Measurements from ENCODE around the gene CPM. TPM values are rescaled to one million over a fixed set of nuclear protein-coding genes. Genes with fewer than 3 reads are reported as not detected.
"Not testable (repeated sequence)": the region's sequence is repeated elsewhere in the genome, so short reads cannot be mapped to it uniquely, and the experiment has no call there.

The CPM gene
- total RNA-seq, 1 experiment from 2014 or later = 3.1 TPM

DNA sequence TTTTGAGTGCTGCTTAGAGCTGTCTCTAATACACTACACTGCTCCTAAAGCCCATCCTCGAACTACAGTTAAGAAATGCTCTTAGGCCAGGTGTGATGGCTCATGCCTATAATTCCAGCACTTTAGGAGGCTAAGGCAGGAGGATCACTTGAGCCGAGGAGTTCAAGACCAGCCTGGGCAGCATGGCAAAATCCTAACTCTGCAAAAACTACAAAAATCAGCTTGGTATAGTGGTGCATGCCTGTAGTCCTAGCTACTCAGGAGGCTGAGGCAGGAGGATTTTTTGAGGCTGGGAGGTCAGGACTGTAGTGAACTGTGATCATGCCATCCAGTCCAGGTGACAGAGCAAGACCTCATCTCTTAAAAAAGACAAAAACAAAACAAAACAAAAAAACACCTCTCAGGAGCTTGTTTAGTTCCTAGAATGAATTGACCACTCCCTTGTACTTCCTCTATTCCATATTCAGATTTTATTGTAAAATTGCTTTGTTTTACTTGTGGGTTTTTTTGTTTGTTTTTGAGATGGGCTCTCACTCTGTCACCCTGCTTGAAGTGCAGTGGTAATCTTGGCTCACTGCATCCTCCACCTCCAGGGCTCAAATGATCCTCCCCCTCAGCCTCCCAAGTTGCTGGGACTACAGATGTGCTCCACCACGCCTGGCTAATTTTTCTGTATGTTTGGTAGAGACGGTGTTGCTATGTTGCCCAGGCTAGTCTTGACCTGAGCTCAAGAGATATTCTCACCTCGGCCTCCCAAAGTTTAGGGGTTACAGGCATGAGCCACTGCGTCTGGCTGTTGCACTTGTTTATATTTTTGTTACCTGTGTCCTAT lies 111.4 kb downstream of the CPM start:
- Histone ChIP-seq H3F3A (ENCODE audit: low read length, unreplicated experiment) (no peaks in the 10 kb centered on the region), H3K9me3 (ENCODE audit: low read length) (no peaks in the 10 kb centered on the region), H3K4me2 (ENCODE audit: low read length) (no peak overlapping the region), H3K79me2 (ENCODE audit: low read length) (no peaks in the 10 kb centered on the region; the same call in 1 of the 2 replicates), H3K9ac (ENCODE audit: low read length) (no peak overlapping the region), H4K20me1 (ENCODE audit: low read length) (no peaks in the 10 kb centered on the region), H3K9me2 (replicated peaks; ENCODE audit: low read length) (no peaks in the 10 kb centered on the region), H3K4me1 (ENCODE audit: insufficient read depth, low read length) (peaks cover under 1% of the 10 kb centered on the region), H3K4me3 (ENCODE audit: low read length) (no peak overlapping the region), H3K36me3 (ENCODE audit: low read depth, low read length) (peaks cover 63% of the 10 kb centered on the region), H3K27me3 (ENCODE audit: low read length) (no peaks in the 10 kb centered on the region), H3K27ac (ENCODE audit: low read length) (no peak overlapping the region), H2AFZ (ENCODE audit: low read length) (no peak overlapping the region)
- DNase-seq (no peak), ATAC-seq (peak; percentile 63)
- TF ChIP-seq EZH2phosphoT487 (IDR thresholded peaks at IDR 0.05; ENCODE audit: borderline replicate concordance, low read length) (no peak), EZH2 (IDR thresholded peaks at IDR 0.05; ENCODE audit: low read length, unreplicated experiment) (no peak)
- TF ChIP-seq, protein P1, sequence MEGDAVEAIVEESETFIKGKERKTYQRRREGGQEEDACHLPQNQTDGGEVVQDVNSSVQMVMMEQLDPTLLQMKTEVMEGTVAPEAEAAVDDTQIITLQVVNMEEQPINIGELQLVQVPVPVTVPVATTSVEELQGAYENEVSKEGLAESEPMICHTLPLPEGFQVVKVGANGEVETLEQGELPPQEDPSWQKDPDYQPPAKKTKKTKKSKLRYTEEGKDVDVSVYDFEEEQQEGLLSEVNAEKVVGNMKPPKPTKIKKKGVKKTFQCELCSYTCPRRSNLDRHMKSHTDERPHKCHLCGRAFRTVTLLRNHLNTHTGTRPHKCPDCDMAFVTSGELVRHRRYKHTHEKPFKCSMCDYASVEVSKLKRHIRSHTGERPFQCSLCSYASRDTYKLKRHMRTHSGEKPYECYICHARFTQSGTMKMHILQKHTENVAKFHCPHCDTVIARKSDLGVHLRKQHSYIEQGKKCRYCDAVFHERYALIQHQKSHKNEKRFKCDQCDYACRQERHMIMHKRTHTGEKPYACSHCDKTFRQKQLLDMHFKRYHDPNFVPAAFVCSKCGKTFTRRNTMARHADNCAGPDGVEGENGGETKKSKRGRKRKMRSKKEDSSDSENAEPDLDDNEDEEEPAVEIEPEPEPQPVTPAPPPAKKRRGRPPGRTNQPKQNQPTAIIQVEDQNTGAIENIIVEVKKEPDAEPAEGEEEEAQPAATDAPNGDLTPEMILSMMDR (conservative IDR thresholded peaks at IDR 0.05; ENCODE audit: low read depth, low read length) = no peak
- ChIA-PET POLR2A (ENCODE audit: unreplicated experiment) (interaction anchor here (0.6 kb wide), 1 partner anchor 13 kb away, joined by 3 read pairs; no protein-coding TSS in a partner anchor), CTCF (no interaction called here)
- BruUV-seq (replicated peaks) = no TSS peak
- intact Hi-C loops (cut with micrococcal nuclease) = loop anchor here (5.0 kb wide), 1 partner anchor 74 kb away; the partner anchor contains the start of gene SLC35E3

DNA sequence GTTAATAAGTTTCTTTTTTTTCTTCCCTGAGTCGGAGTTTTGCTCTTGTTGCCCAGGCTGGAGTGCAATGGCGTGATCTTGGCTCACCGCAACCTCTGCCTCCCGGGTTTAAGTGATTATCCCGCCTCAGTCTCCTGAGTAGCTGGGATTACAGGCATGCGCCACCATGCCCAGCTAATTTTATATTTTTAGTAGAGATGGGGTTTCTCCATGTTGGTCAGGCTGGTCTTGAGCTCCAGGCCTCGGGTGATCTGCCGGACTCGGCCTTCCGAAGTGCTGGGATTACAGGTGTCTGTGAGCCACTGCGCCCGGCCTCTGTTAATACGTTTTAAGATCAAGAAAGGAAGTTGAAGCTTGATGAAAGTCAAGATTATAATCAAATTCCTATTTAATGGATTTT lies 113.5 kb downstream of the CPM start:
- H3K9ac ChIP-seq (ENCODE audit: low read length); BruUV-seq (replicated peaks); H3K4me2 ChIP-seq (ENCODE audit: low read length); H3K79me2 ChIP-seq (ENCODE audit: low read length); H3K4me1 ChIP-seq (ENCODE audit: insufficient read depth, low read length); intact Hi-C loops (cut with micrococcal nuclease); H3F3A ChIP-seq (ENCODE audit: low read length, unreplicated experiment); H3K9me2 ChIP-seq (replicated peaks; ENCODE audit: low read length); H3K27me3 ChIP-seq (ENCODE audit: low read length); DNase-seq; H3K4me3 ChIP-seq (ENCODE audit: low read length); ATAC-seq; H3K27ac ChIP-seq (ENCODE audit: low read length); H3K9me3 ChIP-seq (ENCODE audit: low read length); H2AFZ ChIP-seq (ENCODE audit: low read length); H4K20me1 ChIP-seq (ENCODE audit: low read length): not testable (repeated sequence)
- peaks cover 65% of the 10 kb centered on the region for H3K36me3 ChIP-seq (ENCODE audit: low read depth, low read length)
- ChIA-PET CTCF (interaction anchor here (0.6 kb wide), 1 partner anchor 53 kb away, joined by 3 read pairs; no protein-coding TSS in a partner anchor), POLR2A (ENCODE audit: unreplicated experiment) (interaction anchor here (0.6 to 1.0 kb wide), 2 partner anchors 11 to 25 kb away, joined by 6 to 15 read pairs; no protein-coding TSS in a partner anchor)

DNA sequence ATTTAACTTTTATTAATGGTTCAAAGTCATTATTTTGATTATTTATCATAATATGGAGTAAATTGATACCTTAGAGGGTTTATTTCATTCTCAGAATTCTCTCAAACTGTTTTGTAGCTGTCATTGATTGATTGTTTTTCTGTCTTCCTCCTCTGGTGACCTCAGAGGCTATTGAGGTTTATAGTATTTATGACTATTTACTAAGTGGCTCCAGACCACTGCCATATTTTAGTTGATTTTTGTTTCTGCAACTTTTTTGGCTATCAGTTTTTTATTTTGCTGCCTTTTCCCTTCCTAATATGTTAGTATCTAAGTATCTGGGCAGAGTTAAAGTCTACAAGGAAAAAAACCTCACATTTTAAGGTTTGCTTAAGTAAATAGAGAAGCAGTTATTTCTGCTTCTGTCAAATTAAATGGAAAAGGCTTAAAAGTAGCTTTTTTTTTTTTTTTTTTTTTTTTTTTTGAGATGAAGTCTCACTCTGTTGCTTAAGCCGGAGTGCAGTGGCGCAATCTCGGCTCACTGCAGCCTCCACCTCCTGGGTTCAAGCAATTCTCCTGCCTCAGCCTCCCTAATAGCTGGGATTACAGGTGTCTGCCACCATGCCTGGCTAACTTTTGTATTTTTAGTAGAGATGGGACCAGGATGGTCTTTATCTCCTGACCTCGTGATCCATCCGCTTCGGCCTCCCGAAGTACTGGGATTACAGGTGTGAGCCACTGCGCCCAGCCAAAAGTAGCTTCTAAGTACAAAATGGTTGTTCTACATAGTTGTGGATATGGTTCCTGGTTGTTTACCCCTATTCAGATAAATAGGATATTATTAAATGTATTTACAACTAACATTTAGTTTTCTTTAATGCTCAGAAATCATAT lies 116.8 kb downstream of the CPM start:
- DNase-seq (no peak), ATAC-seq (no peak)
- no peaks in the 10 kb centered on the region for H3K4me1 ChIP-seq (ENCODE audit: insufficient read depth, low read length)
- H3F3A ChIP-seq (ENCODE audit: low read length, unreplicated experiment) = no peaks in the 10 kb centered on the region
- ChIA-PET POLR2A (ENCODE audit: unreplicated experiment) (no interaction called here), CTCF (no interaction called here)
- no peak overlapping the region for H3K4me2 ChIP-seq (ENCODE audit: low read length)
- H3K27me3 ChIP-seq (ENCODE audit: low read length) = no peaks in the 10 kb centered on the region
- no peaks in the 10 kb centered on the region for H3K9me2 ChIP-seq (replicated peaks; ENCODE audit: low read length)
- H3K36me3 ChIP-seq (ENCODE audit: low read depth, low read length) = peaks cover 62% of the 10 kb centered on the region
- H3K9me3 ChIP-seq (ENCODE audit: low read length) = no peaks in the 10 kb centered on the region
- H4K20me1 ChIP-seq (ENCODE audit: low read length) = peaks cover 10% of the 10 kb centered on the region; the same call in 1 of the 2 replicates
- H3K27ac ChIP-seq (ENCODE audit: low read length) = no peak overlapping the region
- no peak overlapping the region for H2AFZ ChIP-seq (ENCODE audit: low read length)
- no peak overlapping the region for H3K9ac ChIP-seq (ENCODE audit: low read length)
- intact Hi-C loops (cut with micrococcal nuclease) = no loop called here
- H3K4me3 ChIP-seq (ENCODE audit: low read length) = no peak overlapping the region
- TF ChIP-seq EZH2phosphoT487 (IDR thresholded peaks at IDR 0.05; ENCODE audit: borderline replicate concordance, low read length) (no peak), EZH2 (IDR thresholded peaks at IDR 0.05; ENCODE audit: low read length, unreplicated experiment) (no peak)
- TF ChIP-seq, protein P1 (conservative IDR thresholded peaks at IDR 0.05; ENCODE audit: low read depth, low read length) = no peak
- H3K79me2 ChIP-seq (ENCODE audit: low read length) = peaks cover 23% of the 10 kb centered on the region
- BruUV-seq (replicated peaks) = no TSS peak
